ENCODE data around the gene C6orf47.

DNA sequence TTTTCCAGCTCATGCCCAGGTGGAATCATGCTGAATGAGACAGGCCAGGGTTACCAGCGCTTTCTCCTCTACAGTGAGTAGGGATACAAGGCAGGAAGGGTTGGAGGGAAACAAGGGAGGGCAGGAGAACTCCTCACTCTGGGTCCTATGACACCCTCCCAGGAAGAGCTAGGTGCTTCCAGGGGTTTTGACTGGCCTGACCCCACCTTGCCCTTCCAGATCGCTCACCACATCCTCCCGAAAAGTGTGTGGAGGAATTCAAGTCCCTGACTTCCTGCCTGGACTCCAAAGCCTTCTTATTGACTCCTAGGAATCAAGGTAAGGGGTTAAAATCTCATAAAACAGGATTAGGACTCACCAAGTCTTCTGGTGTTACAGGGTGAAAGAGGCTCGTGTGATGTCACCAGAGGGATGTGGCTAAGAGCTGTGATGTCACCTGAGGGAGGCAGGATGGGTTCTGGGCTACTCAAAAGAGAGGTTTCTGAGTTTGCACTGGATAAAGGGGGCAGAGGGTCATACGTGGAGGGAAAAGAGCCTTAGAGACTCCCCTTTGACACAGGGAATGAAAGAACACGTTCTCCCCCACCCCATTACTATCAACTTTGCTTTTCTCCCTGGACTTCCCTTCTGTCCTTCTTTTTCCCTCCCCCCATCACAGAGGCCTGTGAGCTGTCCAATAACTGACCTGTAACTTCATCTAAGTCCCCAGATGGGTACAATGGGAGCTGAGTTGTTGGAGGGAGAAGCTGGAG lies 3.0 kb downstream of the C6orf47 start:
- TF ChIP-seq, protein P1, sequence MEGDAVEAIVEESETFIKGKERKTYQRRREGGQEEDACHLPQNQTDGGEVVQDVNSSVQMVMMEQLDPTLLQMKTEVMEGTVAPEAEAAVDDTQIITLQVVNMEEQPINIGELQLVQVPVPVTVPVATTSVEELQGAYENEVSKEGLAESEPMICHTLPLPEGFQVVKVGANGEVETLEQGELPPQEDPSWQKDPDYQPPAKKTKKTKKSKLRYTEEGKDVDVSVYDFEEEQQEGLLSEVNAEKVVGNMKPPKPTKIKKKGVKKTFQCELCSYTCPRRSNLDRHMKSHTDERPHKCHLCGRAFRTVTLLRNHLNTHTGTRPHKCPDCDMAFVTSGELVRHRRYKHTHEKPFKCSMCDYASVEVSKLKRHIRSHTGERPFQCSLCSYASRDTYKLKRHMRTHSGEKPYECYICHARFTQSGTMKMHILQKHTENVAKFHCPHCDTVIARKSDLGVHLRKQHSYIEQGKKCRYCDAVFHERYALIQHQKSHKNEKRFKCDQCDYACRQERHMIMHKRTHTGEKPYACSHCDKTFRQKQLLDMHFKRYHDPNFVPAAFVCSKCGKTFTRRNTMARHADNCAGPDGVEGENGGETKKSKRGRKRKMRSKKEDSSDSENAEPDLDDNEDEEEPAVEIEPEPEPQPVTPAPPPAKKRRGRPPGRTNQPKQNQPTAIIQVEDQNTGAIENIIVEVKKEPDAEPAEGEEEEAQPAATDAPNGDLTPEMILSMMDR (conservative IDR thresholded peaks at IDR 0.05 in 1 of 2, IDR thresholded peaks at IDR 0.05 in 1 of 2; ENCODE audit: extremely low read depth in 1 of 2, insufficient read depth in 1 of 2, low read depth in 1 of 2, low read length in 2 of 2): no peak
- no peak for TF ChIP-seq EZH2 (IDR thresholded peaks at IDR 0.05; ENCODE audit: borderline replicate concordance, low read length)
